Measurements from ENCODE around the gene ATRX. TPM values are rescaled to one million over a fixed set of nuclear protein-coding genes. Genes with fewer than 3 reads are reported as not detected.

ATRX gene
- total RNA-seq, 1 experiment from 2014 or later = 64.0 TPM

- peak; percentile 5; the same call in 1 of the 2 replicates for ATAC-seq
- no peak for DNase-seq
- intact Hi-C loops (cut with micrococcal nuclease) = loop anchor here (5.0 to 10.0 kb wide), 2 partner anchors 111 to 112 kb away; partner anchors contain the start of genes COX7B and MAGT1
Measured at GRCh38 chrX:77786365-77786680, 307 bp upstream of the ATRX start.

DNA sequence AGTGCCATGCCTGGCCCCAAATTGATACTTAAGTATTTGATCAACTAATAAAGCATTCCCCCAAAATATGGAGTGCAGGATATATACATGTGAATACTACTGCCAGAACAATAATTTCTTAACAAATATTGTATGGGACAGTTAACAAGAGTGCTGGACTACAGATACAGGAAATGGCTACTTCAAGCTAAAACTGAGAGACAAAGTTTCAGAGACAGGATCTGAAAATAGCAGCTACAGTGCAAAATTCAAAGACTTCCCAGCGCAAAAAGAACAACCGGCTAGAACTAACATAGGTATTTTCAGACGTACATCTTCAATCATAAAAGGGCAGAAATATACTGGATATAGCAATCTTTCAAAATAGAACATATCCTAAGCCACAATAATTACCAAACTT lies 6.3 kb downstream of the ATRX start:
- no TSS peak for BruUV-seq (replicated peaks)
- Histone ChIP-seq H3F3A (ENCODE audit: low read length, unreplicated experiment) (no peaks in the 10 kb centered on the region), H3K9me2 (replicated peaks; ENCODE audit: low read length) (no peaks in the 10 kb centered on the region), H3K9ac (ENCODE audit: low read length) (no peak overlapping the region), H4K20me1 (ENCODE audit: low read length) (peaks cover 75% of the 10 kb centered on the region), H3K79me2 (ENCODE audit: low read length) (peaks cover 99% of the 10 kb centered on the region), H3K4me3 (ENCODE audit: low read length) (no peak overlapping the region), H3K36me3 (ENCODE audit: low read depth, low read length) (0 out of 2 replicates have a peak, but pooled peaks cover 2% of the 10 kb centered on the region), H3K9me3 (ENCODE audit: low read length) (no peaks in the 10 kb centered on the region), H2AFZ (ENCODE audit: low read length) (no peak overlapping the region), H3K27me3 (ENCODE audit: low read length) (no peaks in the 10 kb centered on the region), H3K4me1 (ENCODE audit: insufficient read depth, low read length) (peaks cover 14% of the 10 kb centered on the region), H3K4me2 (ENCODE audit: low read length) (no peak overlapping the region), H3K27ac (ENCODE audit: low read length) (no peak overlapping the region)
- ATAC-seq (no peak), DNase-seq (no peak)
- TF ChIP-seq EZH2phosphoT487 (IDR thresholded peaks at IDR 0.05; ENCODE audit: borderline replicate concordance, low read length) = no peak
- ChIA-PET POLR2A (ENCODE audit: unreplicated experiment) (no interaction called here), CTCF (no interaction called here)
- intact Hi-C loops (cut with micrococcal nuclease) = loop anchor here (5.0 to 10.0 kb wide), 2 partner anchors 32 to 105 kb away; no protein-coding TSS in a partner anchor

More at GRCh38 chrX:77786365-77786680, 307 bp upstream of the ATRX start:
- peaks cover 56% of the 10 kb centered on the region for H3K79me2 ChIP-seq (ENCODE audit: low read length)
- peak overlapping the region; percentile 88; the same call in 1 of the 2 replicates for H3K27ac ChIP-seq (ENCODE audit: low read length)
- no peaks in the 10 kb centered on the region for H3K9me2 ChIP-seq (replicated peaks; ENCODE audit: low read length)
- no peak for TF ChIP-seq EZH2 (IDR thresholded peaks at IDR 0.05; ENCODE audit: low read length, unreplicated experiment)
- no peak for TF ChIP-seq CTCF (conservative IDR thresholded peaks at IDR 0.05; ENCODE audit: low read depth, low read length)
- no peak for TF ChIP-seq EZH2phosphoT487 (IDR thresholded peaks at IDR 0.05; ENCODE audit: borderline replicate concordance, low read length)
- H3K4me3 ChIP-seq (ENCODE audit: low read length) = peak overlapping the region; percentile 100
- H3K4me1 ChIP-seq (ENCODE audit: insufficient read depth, low read length) = peaks cover 22% of the 10 kb centered on the region
- ChIA-PET POLR2A (ENCODE audit: unreplicated experiment) (no interaction called here), CTCF (no interaction called here)
- H3K4me2 ChIP-seq (ENCODE audit: low read length) = peak overlapping the region; percentile 93
- TSS peak; percentile 44 for BruUV-seq (replicated peaks)
- peak overlapping the region; percentile 96 for H3K9ac ChIP-seq (ENCODE audit: low read length)
- 0 out of 2 replicates have a peak, but pooled peaks cover 2% of the 10 kb centered on the region for H3K36me3 ChIP-seq (ENCODE audit: low read depth, low read length)
- H2AFZ ChIP-seq (ENCODE audit: low read length) = peak overlapping the region; percentile 98
- no peaks in the 10 kb centered on the region for H3F3A ChIP-seq (ENCODE audit: low read length, unreplicated experiment)
- no peaks in the 10 kb centered on the region for H3K27me3 ChIP-seq (ENCODE audit: low read length)
- no peaks in the 10 kb centered on the region for H3K9me3 ChIP-seq (ENCODE audit: low read length)
- peaks cover 38% of the 10 kb centered on the region for H4K20me1 ChIP-seq (ENCODE audit: low read length)

DNA sequence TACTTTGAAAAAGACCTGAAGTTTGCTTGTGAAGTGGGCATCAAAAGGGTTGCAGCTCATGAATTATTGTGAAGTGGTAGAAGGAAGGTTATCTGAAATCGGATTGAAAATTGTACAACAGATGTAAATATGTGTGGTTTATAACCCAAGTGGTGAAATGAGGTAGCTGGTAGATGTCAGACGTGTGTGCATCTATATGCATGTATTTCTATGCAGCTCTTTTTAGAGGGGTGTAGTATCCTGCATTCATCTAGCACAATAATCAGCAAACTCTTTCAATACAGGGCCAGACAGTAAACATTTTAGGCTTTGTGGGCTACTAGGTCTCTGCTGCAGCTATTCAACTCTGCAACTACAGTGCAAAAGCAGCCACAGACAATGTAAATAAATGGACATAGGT lies 9.4 kb downstream of the ATRX start:
- H3K4me2 ChIP-seq (ENCODE audit: low read length) = no peak overlapping the region
- CTCF ChIA-PET = no interaction called here
- H3K36me3 ChIP-seq (ENCODE audit: low read depth, low read length) = no peaks in the 10 kb centered on the region
- no peak overlapping the region for H3K27ac ChIP-seq (ENCODE audit: low read length)
- no peak for DNase-seq
- no peak for ATAC-seq
- peaks cover 50% of the 10 kb centered on the region for H4K20me1 ChIP-seq (ENCODE audit: low read length)
- no peak overlapping the region for H3K9ac ChIP-seq (ENCODE audit: low read length)
- no peaks in the 10 kb centered on the region for H3K9me3 ChIP-seq (ENCODE audit: low read length)
- H2AFZ ChIP-seq (ENCODE audit: low read length) = no peak overlapping the region
- H3K4me1 ChIP-seq (ENCODE audit: insufficient read depth, low read length) = no peaks in the 10 kb centered on the region
- POLR2A ChIA-PET (ENCODE audit: unreplicated experiment) = no interaction called here
- no peaks in the 10 kb centered on the region for H3F3A ChIP-seq (ENCODE audit: low read length, unreplicated experiment)
- intact Hi-C loops (cut with micrococcal nuclease) = no loop called here
- H3K27me3 ChIP-seq (ENCODE audit: low read length) = no peaks in the 10 kb centered on the region
- H3K79me2 ChIP-seq (ENCODE audit: low read length) = peaks cover 99% of the 10 kb centered on the region
- no peaks in the 10 kb centered on the region for H3K9me2 ChIP-seq (replicated peaks; ENCODE audit: low read length)
- no peak overlapping the region for H3K4me3 ChIP-seq (ENCODE audit: low read length)
- BruUV-seq (replicated peaks) = no TSS peak
- no peak for TF ChIP-seq CTCF (conservative IDR thresholded peaks at IDR 0.05; ENCODE audit: low read depth, low read length)
- no peak for TF ChIP-seq EZH2 (IDR thresholded peaks at IDR 0.05; ENCODE audit: low read length, unreplicated experiment)
- TF ChIP-seq EZH2phosphoT487 (IDR thresholded peaks at IDR 0.05; ENCODE audit: borderline replicate concordance, low read length) = no peak

Measured in PC-3 (cell line).